Liver (tissue), 3 donors: ENCODE results near the gene SREBF1.

Experiments
- EGR1 ChIP-seq, 2 donors: IDR thresholded peaks; 2 replicates each; pipeline ENCODE4 v1.6.1; 2016 to 2018; ENCODE audit warnings: antibody characterized with exemption in 2 of 2, low read depth in 2 of 2
- JUND ChIP-seq, 2 donors: IDR thresholded peaks; 2 replicates each; pipeline ENCODE4 v1.6.1; 2016; ENCODE audit warnings: antibody characterized with exemption in 2 of 2
- TAF1 ChIP-seq: conservative IDR thresholded peaks from 2 replicates; pipeline ENCODE4 v1.6.1; 2016; ENCODE audit warnings: antibody characterized with exemption, mild to moderate bottlenecking
- TF ChIP-seq, protein P1 (sequence below): fragments of 150-350 bp; IDR thresholded peaks from 2 replicates; pipeline ENCODE4 v1.5.1; 2017; ENCODE audit warnings: improper control_type of control experiment, low read depth, low read length; ENCODE audit not compliant: missing input control
- TF ChIP-seq, protein P2 (sequence below): IDR thresholded peaks from 2 replicates; pipeline ENCODE4 v1.6.1; 2016; ENCODE audit warnings: antibody characterized with exemption, mild to moderate bottlenecking
- TF ChIP-seq, protein P3 (sequence below): IDR thresholded peaks from 2 replicates; pipeline ENCODE4 v1.6.1; 2016; ENCODE audit warnings: antibody characterized with exemption
- donor health status: healthy.
- donor health status: healthy.

DNA sequence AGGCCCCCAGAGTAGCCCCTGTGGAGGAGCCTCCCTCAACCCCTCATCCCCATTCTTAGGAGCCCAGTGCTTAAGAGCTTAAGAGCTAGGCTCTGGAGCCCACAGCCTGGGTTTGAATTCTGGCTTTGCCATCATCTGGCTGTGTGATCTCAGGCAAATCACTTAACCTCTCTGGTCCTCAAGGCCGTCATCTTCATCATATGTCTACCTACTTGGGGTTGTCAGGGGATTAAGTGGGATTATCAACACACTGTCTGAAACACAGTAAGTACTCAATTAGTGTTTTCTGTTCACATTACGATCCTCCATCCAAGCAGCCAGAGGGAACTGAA, 4.8 kb downstream of the SREBF1 start:
- TF ChIP-seq, protein P1, sequence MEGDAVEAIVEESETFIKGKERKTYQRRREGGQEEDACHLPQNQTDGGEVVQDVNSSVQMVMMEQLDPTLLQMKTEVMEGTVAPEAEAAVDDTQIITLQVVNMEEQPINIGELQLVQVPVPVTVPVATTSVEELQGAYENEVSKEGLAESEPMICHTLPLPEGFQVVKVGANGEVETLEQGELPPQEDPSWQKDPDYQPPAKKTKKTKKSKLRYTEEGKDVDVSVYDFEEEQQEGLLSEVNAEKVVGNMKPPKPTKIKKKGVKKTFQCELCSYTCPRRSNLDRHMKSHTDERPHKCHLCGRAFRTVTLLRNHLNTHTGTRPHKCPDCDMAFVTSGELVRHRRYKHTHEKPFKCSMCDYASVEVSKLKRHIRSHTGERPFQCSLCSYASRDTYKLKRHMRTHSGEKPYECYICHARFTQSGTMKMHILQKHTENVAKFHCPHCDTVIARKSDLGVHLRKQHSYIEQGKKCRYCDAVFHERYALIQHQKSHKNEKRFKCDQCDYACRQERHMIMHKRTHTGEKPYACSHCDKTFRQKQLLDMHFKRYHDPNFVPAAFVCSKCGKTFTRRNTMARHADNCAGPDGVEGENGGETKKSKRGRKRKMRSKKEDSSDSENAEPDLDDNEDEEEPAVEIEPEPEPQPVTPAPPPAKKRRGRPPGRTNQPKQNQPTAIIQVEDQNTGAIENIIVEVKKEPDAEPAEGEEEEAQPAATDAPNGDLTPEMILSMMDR: no peak
- TF ChIP-seq, protein P2, sequence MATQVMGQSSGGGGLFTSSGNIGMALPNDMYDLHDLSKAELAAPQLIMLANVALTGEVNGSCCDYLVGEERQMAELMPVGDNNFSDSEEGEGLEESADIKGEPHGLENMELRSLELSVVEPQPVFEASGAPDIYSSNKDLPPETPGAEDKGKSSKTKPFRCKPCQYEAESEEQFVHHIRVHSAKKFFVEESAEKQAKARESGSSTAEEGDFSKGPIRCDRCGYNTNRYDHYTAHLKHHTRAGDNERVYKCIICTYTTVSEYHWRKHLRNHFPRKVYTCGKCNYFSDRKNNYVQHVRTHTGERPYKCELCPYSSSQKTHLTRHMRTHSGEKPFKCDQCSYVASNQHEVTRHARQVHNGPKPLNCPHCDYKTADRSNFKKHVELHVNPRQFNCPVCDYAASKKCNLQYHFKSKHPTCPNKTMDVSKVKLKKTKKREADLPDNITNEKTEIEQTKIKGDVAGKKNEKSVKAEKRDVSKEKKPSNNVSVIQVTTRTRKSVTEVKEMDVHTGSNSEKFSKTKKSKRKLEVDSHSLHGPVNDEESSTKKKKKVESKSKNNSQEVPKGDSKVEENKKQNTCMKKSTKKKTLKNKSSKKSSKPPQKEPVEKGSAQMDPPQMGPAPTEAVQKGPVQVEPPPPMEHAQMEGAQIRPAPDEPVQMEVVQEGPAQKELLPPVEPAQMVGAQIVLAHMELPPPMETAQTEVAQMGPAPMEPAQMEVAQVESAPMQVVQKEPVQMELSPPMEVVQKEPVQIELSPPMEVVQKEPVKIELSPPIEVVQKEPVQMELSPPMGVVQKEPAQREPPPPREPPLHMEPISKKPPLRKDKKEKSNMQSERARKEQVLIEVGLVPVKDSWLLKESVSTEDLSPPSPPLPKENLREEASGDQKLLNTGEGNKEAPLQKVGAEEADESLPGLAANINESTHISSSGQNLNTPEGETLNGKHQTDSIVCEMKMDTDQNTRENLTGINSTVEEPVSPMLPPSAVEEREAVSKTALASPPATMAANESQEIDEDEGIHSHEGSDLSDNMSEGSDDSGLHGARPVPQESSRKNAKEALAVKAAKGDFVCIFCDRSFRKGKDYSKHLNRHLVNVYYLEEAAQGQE: no peak
- TF ChIP-seq EGR1 (IDR thresholded peaks at IDR 0.05; ENCODE audit: low read depth in 2 of 2): no peak
- TF ChIP-seq JUND (IDR thresholded peaks at IDR 0.05): no peak
- no peak for TF ChIP-seq TAF1
- TF ChIP-seq, protein P3, sequence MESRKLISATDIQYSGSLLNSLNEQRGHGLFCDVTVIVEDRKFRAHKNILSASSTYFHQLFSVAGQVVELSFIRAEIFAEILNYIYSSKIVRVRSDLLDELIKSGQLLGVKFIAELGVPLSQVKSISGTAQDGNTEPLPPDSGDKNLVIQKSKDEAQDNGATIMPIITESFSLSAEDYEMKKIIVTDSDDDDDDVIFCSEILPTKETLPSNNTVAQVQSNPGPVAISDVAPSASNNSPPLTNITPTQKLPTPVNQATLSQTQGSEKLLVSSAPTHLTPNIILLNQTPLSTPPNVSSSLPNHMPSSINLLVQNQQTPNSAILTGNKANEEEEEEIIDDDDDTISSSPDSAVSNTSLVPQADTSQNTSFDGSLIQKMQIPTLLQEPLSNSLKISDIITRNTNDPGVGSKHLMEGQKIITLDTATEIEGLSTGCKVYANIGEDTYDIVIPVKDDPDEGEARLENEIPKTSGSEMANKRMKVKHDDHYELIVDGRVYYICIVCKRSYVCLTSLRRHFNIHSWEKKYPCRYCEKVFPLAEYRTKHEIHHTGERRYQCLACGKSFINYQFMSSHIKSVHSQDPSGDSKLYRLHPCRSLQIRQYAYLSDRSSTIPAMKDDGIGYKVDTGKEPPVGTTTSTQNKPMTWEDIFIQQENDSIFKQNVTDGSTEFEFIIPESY: no peak
